Peyer's patch (tissue), 4 donors: Measurements from ENCODE around the gene PCSK5. TPM values are rescaled to one million over a fixed set of nuclear protein-coding genes. Genes with fewer than 3 reads are reported as not detected.
A peak's percentile ranks its signal among the peaks of the same experiment; 100 is the strongest.
"Not testable (repeated sequence)": the region's sequence is repeated elsewhere in the genome, so short reads cannot be mapped to it uniquely, and the experiment has no call there.

Source experiments
- DNase-seq, 3 donors: peaks; one replicate each; pipeline ENCODE4 v3.0.0-alpha.2; 2017 to 2019
- H3K27ac ChIP-seq, 4 donors: fragments of 200-600 bp; sonication (generic); one replicate each; pipeline ENCODE4 v1.5.1; 2016 to 2019
- H3K27me3 ChIP-seq, 2 donors: fragments of 200-600 bp; sonication (generic); one replicate each; pipeline ENCODE4 v1.5.1; 2019
- H3K36me3 ChIP-seq, 3 donors: fragments of 200-600 bp; sonication (generic); one replicate each; pipeline ENCODE4 v1.5.1; 2016 to 2019
- H3K4me1 ChIP-seq, 4 donors: fragments of 200-600 bp; sonication (generic); one replicate each; pipeline ENCODE4 v1.5.1; 2016 to 2019
- H3K4me3 ChIP-seq, 4 donors: fragments of 200-600 bp; sonication (generic); 1 replicate in 3 of 4; 2 replicates in 1 of 4; pipeline ENCODE4 v1.5.1; 2016 to 2019; ENCODE audit warnings: mild to moderate bottlenecking in 1 of 4
- H3K9me3 ChIP-seq, 4 donors: fragments of 200-600 bp; sonication (generic); one replicate each; pipeline ENCODE4 v1.5.1; 2016 to 2019; ENCODE audit warnings: mild to moderate bottlenecking in 1 of 4
- CTCF ChIP-seq, 6 experiments: fragments of 450-650 bp in 4 of 6; fragments of 200-600 bp in 2 of 6; sonication (generic) in 1 of 6; IDR thresholded peaks; one replicate each; pipeline ENCODE4 v1.5.1; 2017 to 2019; ENCODE audit warnings: antibody characterized with exemption in 6 of 6, mild to moderate bottlenecking in 3 of 6, moderate library complexity in 1 of 6
- POLR2A ChIP-seq, 2 donors: fragments of 450-650 bp; IDR thresholded peaks; one replicate each; pipeline ENCODE4 v1.5.1; 2017; ENCODE audit warnings: antibody characterized with exemption in 2 of 2, mild to moderate bottlenecking in 2 of 2, moderate library complexity in 2 of 2
- total RNA-seq, 4 donors: library from RNA; depleted of rRNA; stranded (reverse); fragments of >200 nt; gene quantifications; one replicate each; pipeline ENCODE4 v1.1.0, GENCODE V29; 2016

PCSK5 gene
- total RNA-seq, 4 donors from 2014 or later: 77.6 to 488 (median 411) TPM

GRCh38 chr9:75866273-75866871 lies 24.1 kb upstream of the PCSK5 start:
- Histone ChIP-seq H3K4me3 (no peak overlapping the region), H3K9me3 (no peaks in the 10 kb centered on the region), H3K4me1 (peaks cover 0 to 6% (median 0%) of the 10 kb centered on the region in 4 donors), H3K36me3 (no peaks in the 10 kb centered on the region), H3K27ac (no peak overlapping the region), H3K27me3 (no peaks in the 10 kb centered on the region)
- DNase-seq: peak in 2 of 3 donors; percentile 22 to 59
- TF ChIP-seq CTCF (IDR thresholded peaks at IDR 0.05): peak in 5 of 6 experiments; percentile 35 to 80 (median 77)
- TF ChIP-seq POLR2A (IDR thresholded peaks at IDR 0.05): no peak

GRCh38 chr9:75868526-75868925 lies 21.9 kb upstream of the PCSK5 start:
- not testable (repeated sequence) for H3K4me1 ChIP-seq, DNase-seq, H3K9me3 ChIP-seq

GRCh38 chr9:75869236-75869635 lies 21.2 kb upstream of the PCSK5 start:
- Histone ChIP-seq H3K4me3 (no peak overlapping the region), H3K4me1 (peaks cover 0 to 6% (median 0%) of the 10 kb centered on the region in 4 donors), H3K9me3 (no peaks in the 10 kb centered on the region), H3K27me3 (no peaks in the 10 kb centered on the region), H3K27ac (no peak overlapping the region), H3K36me3 (no peaks in the 10 kb centered on the region)
- DNase-seq: no peak
- no peak for TF ChIP-seq POLR2A (IDR thresholded peaks at IDR 0.05)
- TF ChIP-seq CTCF (IDR thresholded peaks at IDR 0.05): no peak

More at GRCh38 chr9:75868526-75868925, 21.9 kb upstream of the PCSK5 start:
- H3K27me3 ChIP-seq, H3K27ac ChIP-seq, H3K36me3 ChIP-seq, H3K4me3 ChIP-seq: not testable (repeated sequence)

- no peak for TF ChIP-seq POLR2A (IDR thresholded peaks at IDR 0.05)
- no peak for TF ChIP-seq CTCF (IDR thresholded peaks at IDR 0.05)
- H3K9me3 ChIP-seq: no peaks in the 10 kb centered on the region
- no peaks in the 10 kb centered on the region for H3K36me3 ChIP-seq
Observed at GRCh38 chr9:75870450-75870849, 20.0 kb upstream of the PCSK5 start.

GRCh38 chr9:75871624-75872023 lies 18.8 kb upstream of the PCSK5 start:
- TF ChIP-seq CTCF (IDR thresholded peaks at IDR 0.05) (no peak), POLR2A (IDR thresholded peaks at IDR 0.05) (no peak)
- no peaks in the 10 kb centered on the region for H3K36me3 ChIP-seq
- H3K4me3 ChIP-seq: no peak overlapping the region
- H3K27ac ChIP-seq: no peak overlapping the region
- peaks cover 0 to 6% (median 0%) of the 10 kb centered on the region in 4 donors for H3K4me1 ChIP-seq
- no peaks in the 10 kb centered on the region for H3K27me3 ChIP-seq
- no peaks in the 10 kb centered on the region for H3K9me3 ChIP-seq
- no peak for DNase-seq

More at GRCh38 chr9:75870450-75870849, 20.0 kb upstream of the PCSK5 start:
- H3K4me3 ChIP-seq: no peak overlapping the region
- H3K27me3 ChIP-seq: no peaks in the 10 kb centered on the region
- no peak overlapping the region for H3K27ac ChIP-seq
- no peak for DNase-seq
- peaks cover 0 to 6% (median 0%) of the 10 kb centered on the region in 4 donors for H3K4me1 ChIP-seq

DNA sequence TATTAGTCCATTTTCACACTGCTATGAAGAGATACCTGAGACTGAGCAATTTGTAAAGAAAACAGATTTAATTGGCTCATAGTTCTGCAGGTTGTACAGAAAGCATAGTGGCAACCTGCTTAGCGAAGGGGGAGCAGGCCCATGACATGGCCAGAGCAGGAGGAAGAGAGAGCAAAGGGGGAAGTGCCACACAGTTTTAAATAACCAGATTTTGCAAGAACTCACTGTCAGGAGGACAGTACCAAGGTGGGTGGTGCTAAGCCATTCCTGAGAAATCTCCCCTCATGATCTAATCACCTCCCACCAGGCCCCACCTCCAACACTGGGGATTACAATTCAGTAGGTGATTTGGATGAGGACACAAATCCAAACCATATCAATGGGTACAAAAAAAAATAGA lies 16.8 kb upstream of the PCSK5 start:
- no peak for DNase-seq
- Histone ChIP-seq H3K9me3 (no peaks in the 10 kb centered on the region), H3K27me3 (no peaks in the 10 kb centered on the region), H3K4me1 (peaks cover 0 to 6% (median 0%) of the 10 kb centered on the region in 4 donors), H3K4me3 (no peak overlapping the region), H3K27ac (no peak overlapping the region), H3K36me3 (no peaks in the 10 kb centered on the region)
- TF ChIP-seq POLR2A (IDR thresholded peaks at IDR 0.05) (no peak), CTCF (IDR thresholded peaks at IDR 0.05) (no peak)
